ENCODE results near the gene LACTB. TPM values are rescaled to one million over a fixed set of nuclear protein-coding genes. Genes with fewer than 3 reads are reported as not detected.

The LACTB gene
- total RNA-seq, 1 experiment from 2014 or later = 17.2 TPM

- no peak overlapping the region for H3K4me3 Mint-ChIP-seq
- no peaks in the 10 kb centered on the region; the same call in 1 of the 2 replicates for H3K27me3 Mint-ChIP-seq (ENCODE audit: low read depth)
- TF ChIP-seq TCF7 (CRISPR knock-in tag; IDR thresholded peaks at IDR 0.05; ENCODE audit: low read depth) (no peak), E2F5 (CRISPR knock-in tag; IDR thresholded peaks at IDR 0.05) (no peak), SMAD4 (CRISPR knock-in tag; IDR thresholded peaks at IDR 0.05) (no peak), ZNF263 (CRISPR knock-in tag; IDR thresholded peaks at IDR 0.05; ENCODE audit: low read depth) (no peak), MYBL2 (CRISPR knock-in tag; IDR thresholded peaks at IDR 0.05) (no peak), ZSCAN18 (CRISPR knock-in tag; IDR thresholded peaks at IDR 0.05) (no peak), IRF1 (CRISPR knock-in tag; IDR thresholded peaks at IDR 0.05) (no peak)
- TF ChIP-seq, protein P1, sequence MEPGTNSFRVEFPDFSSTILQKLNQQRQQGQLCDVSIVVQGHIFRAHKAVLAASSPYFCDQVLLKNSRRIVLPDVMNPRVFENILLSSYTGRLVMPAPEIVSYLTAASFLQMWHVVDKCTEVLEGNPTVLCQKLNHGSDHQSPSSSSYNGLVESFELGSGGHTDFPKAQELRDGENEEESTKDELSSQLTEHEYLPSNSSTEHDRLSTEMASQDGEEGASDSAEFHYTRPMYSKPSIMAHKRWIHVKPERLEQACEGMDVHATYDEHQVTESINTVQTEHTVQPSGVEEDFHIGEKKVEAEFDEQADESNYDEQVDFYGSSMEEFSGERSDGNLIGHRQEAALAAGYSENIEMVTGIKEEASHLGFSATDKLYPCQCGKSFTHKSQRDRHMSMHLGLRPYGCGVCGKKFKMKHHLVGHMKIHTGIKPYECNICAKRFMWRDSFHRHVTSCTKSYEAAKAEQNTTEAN (CRISPR knock-in tag; IDR thresholded peaks at IDR 0.05) = no peak
- ATAC-seq (no peak), DNase-seq (ENCODE audit: low spot score) (no peak)
- ChIA-PET POLR2A (no interaction called here), CTCF (no interaction called here)
- H3K27ac Mint-ChIP-seq = no peak overlapping the region
- 0 out of 2 replicates have a peak, but pooled peaks cover 4% of the 10 kb centered on the region for H3K4me1 Mint-ChIP-seq
- no peaks in the 10 kb centered on the region for H3K9me3 Mint-ChIP-seq
- H3K36me3 Mint-ChIP-seq = no peaks in the 10 kb centered on the region
Measured at GRCh38 chr15:63180746-63181145, 59.1 kb downstream of the LACTB start.

DNA sequence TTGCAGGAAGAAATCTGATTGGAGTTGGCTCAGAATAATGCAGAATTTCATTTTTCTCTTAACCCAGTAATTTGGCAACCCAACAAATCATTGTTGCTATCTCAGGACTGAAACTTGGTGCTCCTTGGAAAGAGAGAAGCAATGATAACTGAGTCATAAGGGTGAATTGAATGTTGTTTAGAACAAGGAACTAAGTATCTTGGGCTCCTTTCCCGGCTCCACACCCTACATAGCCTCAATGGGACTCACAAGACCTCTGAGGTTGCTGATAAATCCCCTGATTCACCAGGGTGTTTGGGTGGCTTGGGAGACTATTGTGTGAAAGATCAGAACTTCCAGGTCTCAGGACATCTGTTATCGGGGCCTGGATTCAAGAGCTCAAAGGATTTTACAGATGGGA lies 60.0 kb downstream of the LACTB start:
- no peaks in the 10 kb centered on the region; the same call in 1 of the 2 replicates for H3K27me3 Mint-ChIP-seq (ENCODE audit: low read depth)
- H3K4me1 Mint-ChIP-seq = 0 out of 2 replicates have a peak, but pooled peaks cover 4% of the 10 kb centered on the region
- H3K4me3 Mint-ChIP-seq = no peak overlapping the region
- no peaks in the 10 kb centered on the region for H3K9me3 Mint-ChIP-seq
- H3K36me3 Mint-ChIP-seq = no peaks in the 10 kb centered on the region
- DNase-seq (ENCODE audit: low spot score) (no peak), ATAC-seq (no peak)
- TF ChIP-seq, protein P2, sequence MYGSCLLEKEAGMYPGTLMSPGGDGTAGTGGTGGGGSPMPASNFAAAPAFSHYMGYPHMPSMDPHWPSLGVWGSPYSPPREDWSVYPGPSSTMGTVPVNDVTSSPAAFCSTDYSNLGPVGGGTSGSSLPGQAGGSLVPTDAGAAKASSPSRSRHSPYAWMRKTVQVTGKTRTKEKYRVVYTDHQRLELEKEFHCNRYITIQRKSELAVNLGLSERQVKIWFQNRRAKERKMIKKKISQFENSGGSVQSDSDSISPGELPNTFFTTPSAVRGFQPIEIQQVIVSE (CRISPR knock-in tag; IDR thresholded peaks at IDR 0.05; ENCODE audit: borderline replicate concordance) = no peak
- TF ChIP-seq, protein P3, sequence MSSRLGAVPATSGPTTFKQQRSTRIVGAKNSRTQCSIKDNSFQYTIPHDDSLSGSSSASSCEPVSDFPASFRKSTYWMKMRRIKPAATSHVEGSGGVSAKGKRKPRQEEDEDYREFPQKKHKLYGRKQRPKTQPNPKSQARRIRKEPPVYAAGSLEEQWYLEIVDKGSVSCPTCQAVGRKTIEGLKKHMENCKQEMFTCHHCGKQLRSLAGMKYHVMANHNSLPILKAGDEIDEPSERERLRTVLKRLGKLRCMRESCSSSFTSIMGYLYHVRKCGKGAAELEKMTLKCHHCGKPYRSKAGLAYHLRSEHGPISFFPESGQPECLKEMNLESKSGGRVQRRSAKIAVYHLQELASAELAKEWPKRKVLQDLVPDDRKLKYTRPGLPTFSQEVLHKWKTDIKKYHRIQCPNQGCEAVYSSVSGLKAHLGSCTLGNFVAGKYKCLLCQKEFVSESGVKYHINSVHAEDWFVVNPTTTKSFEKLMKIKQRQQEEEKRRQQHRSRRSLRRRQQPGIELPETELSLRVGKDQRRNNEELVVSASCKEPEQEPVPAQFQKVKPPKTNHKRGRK (CRISPR knock-in tag; IDR thresholded peaks at IDR 0.05; ENCODE audit: borderline replicate concordance) = no peak
- TF ChIP-seq, protein P4, sequence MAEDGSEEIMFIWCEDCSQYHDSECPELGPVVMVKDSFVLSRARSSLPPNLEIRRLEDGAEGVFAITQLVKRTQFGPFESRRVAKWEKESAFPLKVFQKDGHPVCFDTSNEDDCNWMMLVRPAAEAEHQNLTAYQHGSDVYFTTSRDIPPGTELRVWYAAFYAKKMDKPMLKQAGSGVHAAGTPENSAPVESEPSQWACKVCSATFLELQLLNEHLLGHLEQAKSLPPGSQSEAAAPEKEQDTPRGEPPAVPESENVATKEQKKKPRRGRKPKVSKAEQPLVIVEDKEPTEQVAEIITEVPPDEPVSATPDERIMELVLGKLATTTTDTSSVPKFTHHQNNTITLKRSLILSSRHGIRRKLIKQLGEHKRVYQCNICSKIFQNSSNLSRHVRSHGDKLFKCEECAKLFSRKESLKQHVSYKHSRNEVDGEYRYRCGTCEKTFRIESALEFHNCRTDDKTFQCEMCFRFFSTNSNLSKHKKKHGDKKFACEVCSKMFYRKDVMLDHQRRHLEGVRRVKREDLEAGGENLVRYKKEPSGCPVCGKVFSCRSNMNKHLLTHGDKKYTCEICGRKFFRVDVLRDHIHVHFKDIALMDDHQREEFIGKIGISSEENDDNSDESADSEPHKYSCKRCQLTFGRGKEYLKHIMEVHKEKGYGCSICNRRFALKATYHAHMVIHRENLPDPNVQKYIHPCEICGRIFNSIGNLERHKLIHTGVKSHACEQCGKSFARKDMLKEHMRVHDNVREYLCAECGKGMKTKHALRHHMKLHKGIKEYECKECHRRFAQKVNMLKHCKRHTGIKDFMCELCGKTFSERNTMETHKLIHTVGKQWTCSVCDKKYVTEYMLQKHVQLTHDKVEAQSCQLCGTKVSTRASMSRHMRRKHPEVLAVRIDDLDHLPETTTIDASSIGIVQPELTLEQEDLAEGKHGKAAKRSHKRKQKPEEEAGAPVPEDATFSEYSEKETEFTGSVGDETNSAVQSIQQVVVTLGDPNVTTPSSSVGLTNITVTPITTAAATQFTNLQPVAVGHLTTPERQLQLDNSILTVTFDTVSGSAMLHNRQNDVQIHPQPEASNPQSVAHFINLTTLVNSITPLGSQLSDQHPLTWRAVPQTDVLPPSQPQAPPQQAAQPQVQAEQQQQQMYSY (CRISPR knock-in tag; IDR thresholded peaks at IDR 0.05) = no peak
- TF ChIP-seq ATF1 (CRISPR knock-in tag; IDR thresholded peaks at IDR 0.05) = no peak
- no peak for TF ChIP-seq ZBTB21 (CRISPR knock-in tag; IDR thresholded peaks at IDR 0.05; ENCODE audit: borderline replicate concordance)
- TF ChIP-seq ZSCAN18 (CRISPR knock-in tag; IDR thresholded peaks at IDR 0.05) = no peak
- TF ChIP-seq ZNF317 (CRISPR knock-in tag; IDR thresholded peaks at IDR 0.05; ENCODE audit: borderline replicate concordance, low read depth) = no peak
- no peak for TF ChIP-seq ZNF671 (CRISPR knock-in tag; IDR thresholded peaks at IDR 0.05)
- TF ChIP-seq E2F4 (CRISPR knock-in tag; IDR thresholded peaks at IDR 0.05; ENCODE audit: borderline replicate concordance, low read depth) = no peak
- no peak overlapping the region for H3K27ac Mint-ChIP-seq
- ChIA-PET CTCF (no interaction called here), POLR2A (no interaction called here)
